ENCODE results near the gene POLR2B.
A peak's percentile ranks its signal among the peaks of the same experiment; 100 is the strongest.
"Not testable (repeated sequence)": the region's sequence is repeated elsewhere in the genome, so short reads cannot be mapped to it uniquely, and the experiment has no call there.

The POLR2B gene

GRCh38 chr4:56990109-56990905 lies 11.6 kb downstream of the POLR2B start:
- no peak for DNase-seq

GRCh38 chr4:56995525-56995924 lies 16.8 kb downstream of the POLR2B start:
- DNase-seq: no peak

DNA sequence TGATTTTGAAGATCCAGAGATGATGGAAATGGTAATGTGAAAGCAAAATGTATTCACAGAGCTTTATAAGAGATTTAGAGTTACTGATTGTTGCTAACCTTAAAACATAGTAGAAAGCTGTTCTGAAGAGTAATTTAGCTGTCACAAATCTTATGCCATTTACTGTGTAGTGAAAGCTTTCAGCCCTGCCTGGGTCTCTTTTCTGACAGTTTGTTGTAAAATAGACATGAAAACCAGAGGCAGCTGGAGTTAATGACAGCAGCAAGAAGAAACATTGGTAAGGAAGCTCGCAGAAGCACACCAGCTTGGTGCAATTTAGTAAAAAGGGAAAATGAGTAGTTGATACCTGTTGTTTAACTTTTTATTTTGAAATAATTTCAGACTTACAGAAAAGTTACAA lies 21.1 kb downstream of the POLR2B start:
- DNase-seq: no peak

DNA sequence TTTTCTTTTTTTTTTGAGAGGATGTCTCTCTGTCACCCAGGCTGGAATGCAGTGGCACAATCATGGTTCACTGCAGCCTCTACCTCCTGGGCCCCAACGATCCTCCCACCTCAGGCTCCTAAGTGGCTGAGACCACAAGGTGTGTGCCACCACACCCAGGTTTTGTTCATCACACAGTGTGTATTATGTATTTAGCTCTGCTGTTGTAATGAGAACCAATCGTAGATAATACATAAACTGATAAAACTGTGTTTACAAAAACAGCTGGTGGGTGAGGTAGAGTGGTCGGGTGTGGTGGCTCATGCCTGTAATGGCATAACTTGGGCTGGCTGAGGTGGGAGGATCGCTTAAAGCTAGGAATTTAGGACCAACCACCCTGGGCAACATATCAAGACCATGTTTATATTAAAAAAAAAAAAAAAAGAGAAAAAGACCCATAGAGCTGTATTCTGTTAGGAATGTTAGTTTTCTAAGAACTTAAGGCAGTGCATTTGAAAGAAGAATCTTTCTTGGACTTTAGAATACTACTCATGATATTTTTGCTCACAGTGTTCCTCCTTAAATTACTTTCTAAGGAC lies 34.9 kb downstream of the POLR2B start:
- no peak for DNase-seq

GRCh38 chr4:57018980-57019379 lies 40.3 kb downstream of the POLR2B start:
- no peak for DNase-seq

- DNase-seq: peak; percentile 76
Observed at GRCh38 chr4:57020467-57021101, 41.9 kb downstream of the POLR2B start.

GRCh38 chr4:57023104-57023503 lies 44.4 kb downstream of the POLR2B start:
- DNase-seq: peak; percentile 61

DNA sequence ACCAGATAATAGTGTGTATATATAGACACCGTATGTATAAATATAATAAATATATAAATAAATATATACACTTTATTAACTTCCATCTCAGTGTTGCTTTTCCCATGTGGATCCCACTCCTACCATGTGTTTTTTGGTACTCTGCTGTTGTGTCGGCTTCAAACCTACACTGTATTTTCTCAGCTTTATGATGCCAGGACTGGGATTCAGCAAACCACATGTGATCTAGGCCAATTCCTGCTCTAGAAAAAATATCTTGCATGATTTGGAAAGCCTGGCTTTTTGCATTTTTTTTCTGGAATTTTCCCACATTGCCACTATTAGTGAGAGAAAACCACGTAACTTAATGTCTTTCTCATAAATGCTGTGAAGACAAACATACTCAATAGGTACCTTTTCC lies 55.8 kb downstream of the POLR2B start:
- no peak for DNase-seq

DNA sequence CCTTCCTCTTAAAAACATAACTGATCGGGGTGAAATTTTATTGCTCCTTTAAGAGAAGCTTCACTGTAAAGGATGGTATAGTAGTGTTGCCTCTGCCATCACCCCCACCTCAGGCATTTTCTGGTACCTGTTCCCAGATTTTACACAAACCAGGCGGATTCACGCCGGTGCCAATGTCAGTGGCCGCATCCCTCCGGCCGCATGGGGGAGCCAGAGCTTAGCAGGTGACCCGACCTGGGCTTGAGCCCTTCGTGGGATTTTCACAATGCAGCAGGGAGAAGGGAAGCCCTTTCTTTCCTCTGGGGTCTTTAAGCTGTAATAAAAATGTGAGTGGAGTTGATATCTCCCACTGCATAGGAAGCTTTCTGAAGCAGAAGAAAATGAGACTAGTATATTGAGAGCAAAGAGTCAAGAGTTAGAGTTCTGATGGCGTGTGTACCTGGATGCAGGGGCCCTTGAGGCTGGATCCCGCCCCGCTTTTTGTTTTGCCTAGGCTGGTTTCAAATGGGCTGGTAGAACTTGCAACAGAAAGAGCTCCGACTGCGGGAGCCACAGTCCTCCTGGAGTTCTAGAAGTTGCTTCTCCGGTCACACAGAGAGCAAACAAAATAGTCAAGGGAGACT lies 59.4 kb downstream of the POLR2B start:
- DNase-seq: no peak

- no peak for DNase-seq
Observed at GRCh38 chr4:57039345-57039744, 60.6 kb downstream of the POLR2B start.

DNA sequence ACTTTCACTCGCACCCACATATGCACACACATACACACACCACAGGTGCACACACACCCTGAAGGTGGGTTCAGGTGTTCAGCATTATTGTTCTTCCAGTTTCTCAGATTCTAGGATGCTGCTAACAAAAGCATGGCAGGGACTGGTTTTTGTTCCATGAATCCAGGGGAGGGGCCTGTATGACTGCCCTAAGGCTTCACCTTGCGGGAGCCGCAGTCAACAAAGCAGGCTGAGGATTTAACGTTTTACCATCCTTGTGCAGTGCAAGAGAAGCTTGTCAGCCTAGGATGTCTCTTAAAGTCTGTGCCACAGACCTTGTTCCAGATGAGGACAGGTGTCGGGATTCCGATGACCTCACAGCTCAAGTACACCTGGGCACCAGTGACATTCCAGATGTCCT lies 61.8 kb downstream of the POLR2B start:
- DNase-seq: no peak

DNA sequence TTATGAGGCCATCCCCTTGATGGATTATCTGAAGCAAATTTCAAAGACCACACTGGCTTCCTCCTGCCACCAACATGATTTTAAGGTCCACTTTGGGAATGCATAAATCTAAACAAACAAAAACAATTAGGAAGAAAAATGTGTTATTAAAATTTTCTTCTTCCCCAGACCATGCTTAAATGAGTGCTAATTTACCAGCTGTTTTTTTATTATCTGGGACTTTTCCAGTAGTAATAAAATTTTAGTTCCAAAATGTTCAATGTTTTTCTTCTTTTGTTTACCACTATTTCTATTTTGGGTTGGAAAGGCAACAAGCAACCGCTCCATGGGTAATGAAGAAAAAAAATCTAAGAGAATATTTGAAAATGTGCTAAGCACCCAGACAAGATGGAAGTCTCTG lies 62.3 kb downstream of the POLR2B start:
- no peak for DNase-seq

DNA sequence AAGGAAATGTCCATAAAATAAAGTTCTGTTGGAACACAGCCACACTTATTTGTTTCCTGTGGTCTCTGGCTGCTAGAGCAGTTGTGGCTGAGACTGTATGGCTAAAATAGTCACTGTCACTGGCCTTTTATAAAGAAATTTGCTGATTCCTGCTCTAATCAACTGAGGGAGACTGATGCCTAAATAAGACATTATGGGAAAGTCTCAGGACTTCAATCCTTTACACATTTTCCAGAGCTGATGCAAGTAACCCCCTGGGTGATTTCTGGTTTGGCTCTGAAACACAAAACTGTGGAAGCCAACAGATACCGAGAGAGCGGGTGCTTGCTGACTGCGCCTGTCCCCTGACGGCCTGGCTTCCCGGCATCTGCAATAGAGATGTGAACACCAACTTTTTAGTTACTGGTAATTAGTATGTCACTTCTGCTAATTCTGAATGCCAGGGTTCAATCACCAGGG lies 64.0 kb downstream of the POLR2B start:
- no peak for DNase-seq

GRCh38 chr4:57043347-57044251 lies 64.9 kb downstream of the POLR2B start:
- DNase-seq: no peak

GRCh38 chr4:57044279-57044678 lies 65.6 kb downstream of the POLR2B start:
- DNase-seq: no peak

GRCh38 chr4:57044996-57045395 lies 66.3 kb downstream of the POLR2B start:
- DNase-seq: no peak

DNA sequence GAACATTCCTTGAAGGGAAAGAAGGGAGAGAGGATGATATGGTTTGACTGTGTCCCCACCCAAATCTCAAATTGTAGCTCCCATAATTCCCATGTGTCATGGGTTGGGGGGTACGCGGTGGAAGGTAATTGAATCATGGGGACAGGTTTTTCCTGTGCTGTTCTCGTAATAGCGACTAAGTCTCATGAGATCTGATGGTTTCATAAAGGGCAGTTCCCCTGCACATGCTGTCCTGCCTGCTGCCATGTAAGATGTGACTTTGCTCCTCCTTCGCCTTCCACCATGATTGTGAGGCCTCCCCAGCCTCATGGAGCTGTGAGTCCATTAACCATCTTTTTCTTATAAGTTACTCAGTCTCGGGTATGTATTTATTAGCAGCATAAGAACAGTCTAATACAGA lies 68.3 kb downstream of the POLR2B start:
- DNase-seq: not testable (repeated sequence)

DNA sequence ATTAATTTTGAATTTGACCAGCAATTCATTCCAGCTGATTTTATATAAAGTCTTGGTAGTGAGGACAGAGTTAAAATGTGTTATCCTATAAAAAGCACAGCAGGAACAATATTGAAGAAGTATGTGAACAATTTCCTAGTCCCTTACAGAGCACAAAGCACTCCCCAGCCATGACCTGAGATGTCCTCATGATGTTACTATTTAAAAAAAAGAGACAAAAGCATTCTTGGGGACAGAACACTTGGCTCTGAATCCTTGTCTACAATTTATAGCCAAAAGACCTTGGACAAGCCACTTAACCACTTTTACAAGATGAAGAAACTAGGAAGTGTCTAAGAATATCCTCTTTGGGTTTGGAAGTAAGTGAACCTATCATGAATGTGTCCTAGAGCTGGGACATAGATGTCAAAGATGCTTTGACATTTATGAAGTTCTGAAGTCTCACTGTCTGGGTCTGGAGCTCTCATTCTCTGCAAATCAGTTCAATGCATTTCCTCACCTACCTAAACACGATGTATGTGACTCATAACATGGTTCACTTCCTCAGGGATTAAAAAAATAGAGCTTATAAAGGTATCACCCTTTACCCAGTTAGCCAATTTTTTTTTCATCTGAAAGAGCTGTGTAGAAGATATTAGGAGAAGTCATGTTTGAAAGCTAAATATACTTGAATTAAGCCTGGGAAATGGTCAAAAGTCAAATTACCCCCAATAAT lies 70.1 kb downstream of the POLR2B start:
- DNase-seq: no peak

GRCh38 chr4:57051095-57051494 lies 72.4 kb downstream of the POLR2B start:
- no peak for DNase-seq

- peak; percentile 78 for DNase-seq
Observed at GRCh38 chr4:57051524-57051923, 72.8 kb downstream of the POLR2B start.

DNA sequence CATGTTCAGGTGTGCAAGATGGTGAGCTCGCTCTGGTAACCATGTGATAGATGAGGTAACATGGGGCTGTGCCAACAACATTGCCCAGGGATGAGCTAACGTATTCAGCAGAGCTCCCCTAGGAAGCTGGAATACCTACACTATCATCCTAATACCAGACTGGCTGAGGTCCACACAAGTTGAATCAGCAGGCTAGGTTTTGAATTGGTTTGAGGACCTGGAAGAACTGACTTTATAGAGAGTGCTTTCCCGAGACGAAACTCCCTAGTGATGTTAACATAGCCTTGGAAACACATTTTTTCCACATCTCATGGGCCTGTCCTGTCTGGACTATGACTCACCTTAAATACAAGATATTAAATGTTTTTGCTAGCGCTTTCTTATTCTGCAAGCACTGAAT lies 74.8 kb downstream of the POLR2B start:
- peak; percentile 95 for DNase-seq

- no peak for DNase-seq
Observed at GRCh38 chr4:57055886-57056285, 77.2 kb downstream of the POLR2B start.

All from kidney glomerular epithelial cell (primary cell).